Activated T-helper 9 cell treated with anti-CD3 and anti-CD28 coated beads, Interleukin-2, amount 50 U/mL, for 16 hours (primary cell): ENCODE data around the gene DRC1.

Experiments used
- DNase-seq: peaks from one replicate; pipeline ENCODE4 v3.0.0-alpha.2; 2020; ENCODE audit warnings: low read depth

The DRC1 gene

GRCh38 chr2:26477911-26478253, 76.2 kb downstream of the DRC1 start, which contains the start of gene OTOF:
TSS of gene OTOF (minus strand) at chr2:26478124.
- DNase-seq: no peak

- DNase-seq: no peak
Observed at GRCh38 chr2:26478366-26478765, 76.6 kb downstream of the DRC1 start.

- DNase-seq: no peak
Observed at GRCh38 chr2:26479131-26479788, 77.5 kb downstream of the DRC1 start.

GRCh38 chr2:26479789-26480565, 78.3 kb downstream of the DRC1 start:
- no peak for DNase-seq

GRCh38 chr2:26480566-26481423, 79.1 kb downstream of the DRC1 start:
- no peak for DNase-seq

- DNase-seq: no peak
Observed at GRCh38 chr2:26481706-26482105, 80.0 kb downstream of the DRC1 start.

- DNase-seq: no peak
Observed at GRCh38 chr2:26482211-26483026, 80.7 kb downstream of the DRC1 start.

GRCh38 chr2:26483027-26483326, 81.3 kb downstream of the DRC1 start:
- no peak for DNase-seq

- DNase-seq: no peak
Observed at GRCh38 chr2:26483516-26483915, 81.8 kb downstream of the DRC1 start.

- DNase-seq: no peak
Observed at GRCh38 chr2:26483957-26484565, 82.3 kb downstream of the DRC1 start.

GRCh38 chr2:26484579-26484978, 82.9 kb downstream of the DRC1 start:
- DNase-seq: no peak

GRCh38 chr2:26485099-26485498, 83.4 kb downstream of the DRC1 start:
- no peak for DNase-seq

- no peak for DNase-seq
Observed at GRCh38 chr2:26485725-26486418, 84.2 kb downstream of the DRC1 start.

GRCh38 chr2:26486789-26487188, 85.1 kb downstream of the DRC1 start:
- DNase-seq: no peak

- DNase-seq: no peak
Observed at GRCh38 chr2:26487192-26487591, 85.5 kb downstream of the DRC1 start.

- DNase-seq: no peak
Observed at GRCh38 chr2:26488463-26489212, 86.9 kb downstream of the DRC1 start.

- no peak for DNase-seq
Observed at GRCh38 chr2:26489213-26489850, 87.6 kb downstream of the DRC1 start.

GRCh38 chr2:26491563-26492167, 89.9 kb downstream of the DRC1 start:
- DNase-seq: no peak

- no peak for DNase-seq
Observed at GRCh38 chr2:26492749-26493515, 91.2 kb downstream of the DRC1 start.
